SK-N-DZ (cell line): Measurements from ENCODE around the gene SGTA.
"Not testable (repeated sequence)": the region's sequence is repeated elsewhere in the genome, so short reads cannot be mapped to it uniquely, and the experiment has no call there.

Experiments used
- DNase-seq: peaks from one replicate; pipeline ENCODE4 v3.0.0-alpha.2; 2015; ENCODE audit warnings: low spot score

The SGTA gene

DNA sequence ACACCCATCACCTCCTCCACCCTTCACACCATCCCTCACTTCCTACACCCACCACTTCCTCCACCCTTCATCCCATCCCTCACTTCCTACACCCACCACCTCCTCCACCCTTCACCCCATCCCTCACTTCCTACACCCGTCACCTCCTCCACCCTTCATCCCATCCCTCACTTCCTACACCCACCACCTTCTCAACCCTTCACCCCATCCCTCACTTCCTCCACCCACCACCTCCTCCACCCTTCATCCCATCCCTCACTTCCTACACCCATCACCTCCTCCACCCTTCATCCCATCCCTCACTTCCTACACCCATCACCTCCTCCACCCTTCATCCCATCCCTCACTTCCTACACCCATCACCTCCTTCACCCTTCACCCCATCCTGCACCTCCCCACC is 69.0 kb downstream of the SGTA start:
- DNase-seq, result not testable (repeated sequence)

DNA sequence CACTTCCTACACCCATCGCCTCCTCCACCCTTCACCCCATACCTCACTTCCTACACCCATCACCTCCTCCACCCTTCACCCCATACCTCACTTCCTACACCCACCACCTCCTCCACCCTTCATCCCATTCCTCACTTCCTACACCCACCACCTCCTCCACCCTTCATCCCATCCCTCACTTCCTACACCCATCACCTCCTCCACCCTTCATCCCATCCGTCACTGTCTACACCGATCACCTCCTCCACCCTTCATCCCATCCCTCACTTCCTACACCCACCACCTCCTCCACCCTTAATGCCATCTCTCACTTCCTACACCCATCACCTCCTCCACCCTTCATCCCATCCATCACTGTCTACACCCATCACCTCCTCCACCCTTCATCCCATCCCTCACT is 69.9 kb downstream of the SGTA start:
- not testable (repeated sequence) for DNase-seq

DNA sequence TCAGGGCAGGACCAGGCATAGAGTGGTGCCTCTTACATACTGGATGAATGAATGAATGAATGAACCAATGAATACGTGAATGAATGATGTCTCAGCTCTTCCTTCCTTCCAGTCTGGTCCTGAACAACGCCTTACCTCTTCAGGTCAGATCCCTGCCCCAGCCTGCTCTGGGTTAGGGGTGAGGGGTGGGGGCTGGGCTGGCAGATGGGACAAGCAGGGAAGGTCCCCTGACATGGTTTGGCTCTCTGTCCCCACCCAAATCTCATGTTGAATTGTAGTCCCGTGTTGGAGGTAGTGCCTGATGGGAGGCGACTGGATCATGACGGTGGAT is 71.2 kb downstream of the SGTA start:
- no peak for DNase-seq

DNA sequence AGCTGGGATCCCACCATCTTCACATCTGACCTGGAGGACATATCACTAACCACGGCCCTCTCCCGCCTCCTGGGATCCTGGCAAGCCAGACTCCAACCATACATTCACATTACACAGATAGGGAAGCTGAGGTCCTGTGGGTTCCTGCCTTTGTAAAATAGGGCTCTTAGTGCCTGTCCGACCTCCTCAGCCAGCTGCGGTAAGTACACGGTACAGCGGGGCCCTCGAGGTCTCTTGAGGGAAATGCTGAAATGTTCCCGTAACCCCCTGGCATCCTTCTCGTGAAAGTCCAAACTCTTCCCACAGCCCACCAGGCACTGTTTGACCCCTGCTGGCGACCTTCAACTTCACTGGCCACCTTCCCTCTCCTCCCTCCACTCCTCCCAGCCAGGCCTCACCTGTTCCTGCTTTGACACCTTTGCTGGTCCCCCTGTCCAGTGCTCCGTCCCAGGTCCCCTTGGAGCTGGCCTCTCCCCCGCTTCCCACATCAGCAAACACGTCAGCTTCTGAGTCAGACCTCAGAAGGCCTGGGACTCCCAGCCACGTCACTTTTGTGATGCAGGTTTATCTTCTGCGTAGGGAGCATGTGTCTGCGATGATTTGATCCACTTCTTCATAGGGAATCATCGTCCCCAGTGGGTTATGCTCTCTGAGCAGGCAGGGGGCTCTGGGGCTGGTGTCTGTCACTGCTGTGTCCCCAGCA is 71.8 kb downstream of the SGTA start:
- no peak for DNase-seq

DNA sequence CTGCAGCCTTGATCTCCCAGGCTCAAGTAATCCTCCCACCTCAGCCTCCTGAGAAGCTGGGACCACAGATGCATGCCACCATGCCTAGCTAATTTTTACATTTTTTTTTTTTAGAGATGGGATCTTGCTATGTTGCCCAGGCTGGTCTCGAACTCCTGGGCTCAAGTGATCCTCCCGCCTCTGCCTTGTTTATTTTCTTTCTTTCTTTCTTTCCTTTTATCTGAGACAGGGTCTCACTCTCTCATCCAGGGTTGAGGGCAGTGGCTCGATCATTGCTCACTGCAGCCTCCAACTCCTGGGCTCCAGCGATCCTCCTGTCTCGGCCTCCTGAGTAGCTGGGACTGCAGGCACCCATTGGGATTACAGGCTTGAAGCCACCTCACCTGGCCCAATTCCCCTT is 76.8 kb downstream of the SGTA start:
- no peak for DNase-seq
